ENCODE results near the gene ZSCAN5B.
"Not testable (repeated sequence)": the region's sequence is repeated elsewhere in the genome, so short reads cannot be mapped to it uniquely, and the experiment has no call there.

Gene ZSCAN5B

GRCh38 chr19:56189785-56190184, 7.8 kb downstream of the ZSCAN5B start:
- Histone ChIP-seq H3K27me3 (peaks cover 13% of the 10 kb centered on the region), H3K4me3 (ENCODE audit: low read depth in 1 of 2, low read length in 1 of 2) (no peak overlapping the region), H3K4me1 (ENCODE audit: control insufficient read depth in 1 of 2, insufficient read depth in 1 of 2, low read depth in 1 of 2, low read length in 1 of 2) (peaks cover 0 to 7% of the 10 kb centered on the region in 2 experiments), H3K36me3 (no peaks in the 10 kb centered on the region), H3K27ac (no peak overlapping the region), H3K9me3 (no peaks in the 10 kb centered on the region)
- no peak for TF ChIP-seq CTCF (IDR thresholded peaks at IDR 0.05)

GRCh38 chr19:56177564-56178243, 19.9 kb downstream of the ZSCAN5B start:
- Histone ChIP-seq H3K27ac (no peak overlapping the region), H3K4me3 (ENCODE audit: low read depth in 1 of 2, low read length in 1 of 2) (no peak overlapping the region), H3K36me3 (no peaks in the 10 kb centered on the region), H3K4me1 (ENCODE audit: control insufficient read depth in 1 of 2, insufficient read depth in 1 of 2, low read depth in 1 of 2, low read length in 1 of 2) (peaks cover 4 to 16% of the 10 kb centered on the region in 2 experiments), H3K27me3 (no peaks in the 10 kb centered on the region), H3K9me3 (no peaks in the 10 kb centered on the region)
- no peak for TF ChIP-seq CTCF (IDR thresholded peaks at IDR 0.05)

GRCh38 chr19:56176881-56177280, 20.7 kb downstream of the ZSCAN5B start:
- Histone ChIP-seq H3K4me1 (ENCODE audit: control insufficient read depth in 1 of 2, insufficient read depth in 1 of 2, low read depth in 1 of 2, low read length in 1 of 2) (peaks cover 5 to 18% of the 10 kb centered on the region in 2 experiments), H3K36me3 (no peaks in the 10 kb centered on the region), H3K9me3 (no peaks in the 10 kb centered on the region), H3K27me3 (no peaks in the 10 kb centered on the region), H3K4me3 (ENCODE audit: low read depth in 1 of 2, low read length in 1 of 2) (no peak overlapping the region), H3K27ac (no peak overlapping the region)
- no peak for TF ChIP-seq CTCF (IDR thresholded peaks at IDR 0.05)

GRCh38 chr19:56176310-56176709, 21.3 kb downstream of the ZSCAN5B start:
- not testable (repeated sequence) for H3K27me3 ChIP-seq; H3K36me3 ChIP-seq; H3K9me3 ChIP-seq; H3K27ac ChIP-seq; H3K4me3 ChIP-seq (ENCODE audit: low read depth in 1 of 2, low read length in 1 of 2)
- peaks cover 8 to 22% of the 10 kb centered on the region in 2 experiments for H3K4me1 ChIP-seq (ENCODE audit: control insufficient read depth in 1 of 2, insufficient read depth in 1 of 2, low read depth in 1 of 2, low read length in 1 of 2)

GRCh38 chr19:56175861-56176307, 21.7 kb downstream of the ZSCAN5B start, which contains the start of gene GALP:
Gene GALP, plus strand, starts transcription at chr19:56176008. Its CDS starts 1,101 bp downstream, at chr19:56177109.
- H3K4me3 ChIP-seq (ENCODE audit: low read depth in 1 of 2, low read length in 1 of 2); H3K27ac ChIP-seq; H3K9me3 ChIP-seq; H3K27me3 ChIP-seq; H3K36me3 ChIP-seq: not testable (repeated sequence)
- H3K4me1 ChIP-seq (ENCODE audit: control insufficient read depth in 1 of 2, insufficient read depth in 1 of 2, low read depth in 1 of 2, low read length in 1 of 2) = peaks cover 8 to 22% of the 10 kb centered on the region in 2 experiments

- Histone ChIP-seq H3K4me1 (ENCODE audit: control insufficient read depth in 1 of 2, insufficient read depth in 1 of 2, low read depth in 1 of 2, low read length in 1 of 2) (peaks cover 8 to 14% of the 10 kb centered on the region in 2 experiments), H3K36me3 (no peaks in the 10 kb centered on the region), H3K4me3 (ENCODE audit: low read depth in 1 of 2, low read length in 1 of 2) (no peak overlapping the region), H3K9me3 (no peaks in the 10 kb centered on the region), H3K27ac (no peak overlapping the region), H3K27me3 (peaks cover 8% of the 10 kb centered on the region)
- no peak for TF ChIP-seq CTCF (IDR thresholded peaks at IDR 0.05)
These were observed 23.0 kb downstream of the ZSCAN5B start for GRCh38 chr19:56174550-56174949.
